HUES6 (cell line): ENCODE data around the gene DNAJC1.
"Not testable (repeated sequence)": the region's sequence is repeated elsewhere in the genome, so short reads cannot be mapped to it uniquely, and the experiment has no call there.

Experiments
- H3K27ac ChIP-seq: 2 replicates; pipeline ENCODE4 v1.7.0; 2013; ENCODE audit warnings: low read depth, mild to moderate bottlenecking, low read length, inconsistent platforms
- H3K27me3 ChIP-seq: 2 replicates; pipeline ENCODE4 v1.6.1; 2013; ENCODE audit warnings: low read length; ENCODE audit not compliant: control insufficient read depth, insufficient read depth
- H3K36me3 ChIP-seq: 2 replicates; pipeline ENCODE4 v1.6.1; 2013; ENCODE audit warnings: low read length; ENCODE audit not compliant: control insufficient read depth, insufficient read depth
- H3K4me1 ChIP-seq: 2 replicates; pipeline ENCODE4 v1.6.1; 2013; ENCODE audit warnings: low read length; ENCODE audit not compliant: control insufficient read depth, insufficient read depth
- H3K4me3 ChIP-seq: 2 replicates; pipeline ENCODE4 v1.5.1; 2013; ENCODE audit warnings: low read depth, low read length
- H3K9ac ChIP-seq: one replicate; pipeline ENCODE4 v1.6.1; 2013; ENCODE audit warnings: mild to moderate bottlenecking, low read length
- H3K9me3 ChIP-seq: 2 replicates; pipeline ENCODE4 v1.6.1; 2013; ENCODE audit warnings: low read depth, low read length; ENCODE audit not compliant: control insufficient read depth, insufficient read depth

Gene DNAJC1

GRCh38 chr10:21899736-21900135 is 103.8 kb downstream of the DNAJC1 start:
- Histone ChIP-seq H3K9ac (no peak overlapping the region), H3K9me3 (no peaks in the 10 kb centered on the region), H3K27me3 (no peaks in the 10 kb centered on the region), H3K4me1 (0 out of 2 replicates have a peak, but pooled peaks cover 3% of the 10 kb centered on the region), H3K36me3 (no peaks in the 10 kb centered on the region), H3K27ac (no peak overlapping the region), H3K4me3 (no peak overlapping the region)

GRCh38 chr10:21895932-21896331 is 107.6 kb downstream of the DNAJC1 start:
- no peak overlapping the region for H3K9ac ChIP-seq
- H3K4me3 ChIP-seq: no peak overlapping the region
- 0 out of 2 replicates have a peak, but pooled peaks cover 3% of the 10 kb centered on the region for H3K4me1 ChIP-seq
- no peak overlapping the region for H3K27ac ChIP-seq
- H3K27me3 ChIP-seq: no peaks in the 10 kb centered on the region
- H3K9me3 ChIP-seq: peaks cover 5% of the 10 kb centered on the region; the same call in 1 of the 2 replicates
- H3K36me3 ChIP-seq: no peaks in the 10 kb centered on the region

- Histone ChIP-seq H3K4me3 (no peak overlapping the region), H3K9ac (no peak overlapping the region), H3K4me1 (0 out of 2 replicates have a peak, but pooled peaks cover 3% of the 10 kb centered on the region), H3K36me3 (no peaks in the 10 kb centered on the region), H3K9me3 (peaks cover 5% of the 10 kb centered on the region; the same call in 1 of the 2 replicates), H3K27ac (no peak overlapping the region), H3K27me3 (no peaks in the 10 kb centered on the region)
Observed at GRCh38 chr10:21894648-21895342, 108.7 kb downstream of the DNAJC1 start.

- no peak overlapping the region for H3K4me3 ChIP-seq
Observed at GRCh38 chr10:21891439-21891838, 112.1 kb downstream of the DNAJC1 start.

GRCh38 chr10:21889477-21890275 is 113.9 kb downstream of the DNAJC1 start:
- Histone ChIP-seq H3K4me3 (no peak overlapping the region), H3K9me3 (peaks cover 7% of the 10 kb centered on the region; the same call in 1 of the 2 replicates), H3K36me3 (no peaks in the 10 kb centered on the region), H3K4me1 (no peaks in the 10 kb centered on the region), H3K9ac (no peak overlapping the region), H3K27me3 (no peaks in the 10 kb centered on the region), H3K27ac (no peak overlapping the region)

More at GRCh38 chr10:21891439-21891838, 112.1 kb downstream of the DNAJC1 start:
- Histone ChIP-seq H3K4me1 (0 out of 2 replicates have a peak, but pooled peaks cover 3% of the 10 kb centered on the region), H3K9me3 (peaks cover 5% of the 10 kb centered on the region; the same call in 1 of the 2 replicates), H3K9ac (no peak overlapping the region), H3K27ac (no peak overlapping the region), H3K27me3 (no peaks in the 10 kb centered on the region), H3K36me3 (no peaks in the 10 kb centered on the region)

- no peak overlapping the region for H3K27ac ChIP-seq
- H3K27me3 ChIP-seq: no peaks in the 10 kb centered on the region
- no peak overlapping the region for H3K4me3 ChIP-seq
- H3K9me3 ChIP-seq: peaks cover 7% of the 10 kb centered on the region; the same call in 1 of the 2 replicates
- H3K9ac ChIP-seq: no peak overlapping the region
- H3K4me1 ChIP-seq: no peaks in the 10 kb centered on the region
- H3K36me3 ChIP-seq: no peaks in the 10 kb centered on the region
Observed at GRCh38 chr10:21888959-21889358, 114.6 kb downstream of the DNAJC1 start.

- Histone ChIP-seq H3K4me3 (no peak overlapping the region), H3K27me3 (no peaks in the 10 kb centered on the region), H3K4me1 (no peaks in the 10 kb centered on the region), H3K9ac (no peak overlapping the region), H3K9me3 (peaks cover 2% of the 10 kb centered on the region; the same call in 1 of the 2 replicates), H3K36me3 (no peaks in the 10 kb centered on the region), H3K27ac (no peak overlapping the region)
Observed at GRCh38 chr10:21885940-21886339, 117.6 kb downstream of the DNAJC1 start.

- H3K27ac ChIP-seq: no peak overlapping the region
- no peak overlapping the region for H3K9ac ChIP-seq
- H3K4me1 ChIP-seq: peaks cover 12% of the 10 kb centered on the region
- H3K36me3 ChIP-seq: no peaks in the 10 kb centered on the region; the same call in 1 of the 2 replicates
- H3K27me3 ChIP-seq: no peaks in the 10 kb centered on the region
- peaks cover 17% of the 10 kb centered on the region; the same call in 1 of the 2 replicates for H3K9me3 ChIP-seq
- no peak overlapping the region for H3K4me3 ChIP-seq
Observed at GRCh38 chr10:21873198-21873597, 130.3 kb downstream of the DNAJC1 start.

- not testable (repeated sequence) for H3K36me3 ChIP-seq, H3K4me3 ChIP-seq, H3K27ac ChIP-seq, H3K9ac ChIP-seq, H3K27me3 ChIP-seq
- Histone ChIP-seq H3K9me3 (peaks cover 17% of the 10 kb centered on the region; the same call in 1 of the 2 replicates), H3K4me1 (peaks cover 12% of the 10 kb centered on the region)
Observed at GRCh38 chr10:21872771-21873170, 130.8 kb downstream of the DNAJC1 start.

- Histone ChIP-seq H3K4me3 (no peak overlapping the region), H3K9ac (no peak overlapping the region), H3K36me3 (no peaks in the 10 kb centered on the region; the same call in 1 of the 2 replicates), H3K9me3 (peaks cover 26% of the 10 kb centered on the region; the same call in 1 of the 2 replicates), H3K27ac (no peak overlapping the region), H3K27me3 (no peaks in the 10 kb centered on the region), H3K4me1 (peaks cover 12% of the 10 kb centered on the region)
Observed at GRCh38 chr10:21870849-21871248, 132.7 kb downstream of the DNAJC1 start.

- H3K27ac ChIP-seq, H3K9ac ChIP-seq, H3K4me3 ChIP-seq, H3K36me3 ChIP-seq, H3K27me3 ChIP-seq: not testable (repeated sequence)
- Histone ChIP-seq H3K4me1 (peaks cover 12% of the 10 kb centered on the region), H3K9me3 (peaks cover 24% of the 10 kb centered on the region; the same call in 1 of the 2 replicates)
Observed at GRCh38 chr10:21869087-21869486, 134.4 kb downstream of the DNAJC1 start.
